T follicular helper cell (primary cell): ENCODE data around the gene ADAMTS2.

Experiments
- DNase-seq: peaks from one replicate; pipeline ENCODE4 v3.0.0-alpha.2; 2020; ENCODE audit warnings: low read depth

ADAMTS2 gene

DNA sequence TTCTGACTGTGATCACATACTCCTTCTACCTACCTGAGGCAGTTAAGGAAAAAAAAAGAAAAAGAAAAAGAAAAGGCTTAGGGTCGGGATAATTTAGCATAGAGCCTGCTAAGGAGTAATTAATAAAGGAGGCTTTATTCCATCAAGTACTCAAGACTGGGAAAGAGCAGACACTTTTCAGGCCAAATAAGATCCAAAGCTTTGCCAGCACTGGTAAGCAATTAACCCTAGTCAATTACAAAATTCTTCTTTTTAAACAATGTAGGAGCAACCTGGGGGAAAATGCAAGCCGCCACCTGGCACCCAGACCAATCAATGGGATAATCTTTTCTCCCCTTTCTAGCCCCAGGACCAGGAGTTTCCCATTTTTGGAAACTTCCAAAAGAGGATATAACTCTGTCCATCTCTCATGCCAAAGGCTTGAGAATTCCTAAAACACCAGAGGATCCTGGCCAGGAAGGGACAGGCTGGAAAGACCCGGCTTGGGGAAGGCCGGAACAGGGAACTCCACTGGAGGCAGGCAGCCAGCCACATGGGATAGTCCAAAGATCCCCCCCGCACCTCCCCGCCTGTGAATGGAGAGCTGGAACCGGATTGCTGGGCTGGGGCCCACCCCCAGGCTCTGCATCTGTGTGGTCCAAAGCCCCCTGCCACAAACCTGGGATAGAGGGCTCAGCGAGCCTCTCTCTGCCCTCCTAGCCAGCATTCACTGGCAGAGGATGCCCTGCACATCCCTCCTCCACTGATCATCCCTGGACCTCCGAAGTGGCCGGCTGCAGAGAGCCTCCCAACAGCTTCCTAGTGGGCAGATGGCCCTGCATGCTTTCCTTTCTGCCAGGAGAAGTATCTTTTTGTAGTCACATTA lies 167.3 kb downstream of the ADAMTS2 start:
- no peak for DNase-seq

DNA sequence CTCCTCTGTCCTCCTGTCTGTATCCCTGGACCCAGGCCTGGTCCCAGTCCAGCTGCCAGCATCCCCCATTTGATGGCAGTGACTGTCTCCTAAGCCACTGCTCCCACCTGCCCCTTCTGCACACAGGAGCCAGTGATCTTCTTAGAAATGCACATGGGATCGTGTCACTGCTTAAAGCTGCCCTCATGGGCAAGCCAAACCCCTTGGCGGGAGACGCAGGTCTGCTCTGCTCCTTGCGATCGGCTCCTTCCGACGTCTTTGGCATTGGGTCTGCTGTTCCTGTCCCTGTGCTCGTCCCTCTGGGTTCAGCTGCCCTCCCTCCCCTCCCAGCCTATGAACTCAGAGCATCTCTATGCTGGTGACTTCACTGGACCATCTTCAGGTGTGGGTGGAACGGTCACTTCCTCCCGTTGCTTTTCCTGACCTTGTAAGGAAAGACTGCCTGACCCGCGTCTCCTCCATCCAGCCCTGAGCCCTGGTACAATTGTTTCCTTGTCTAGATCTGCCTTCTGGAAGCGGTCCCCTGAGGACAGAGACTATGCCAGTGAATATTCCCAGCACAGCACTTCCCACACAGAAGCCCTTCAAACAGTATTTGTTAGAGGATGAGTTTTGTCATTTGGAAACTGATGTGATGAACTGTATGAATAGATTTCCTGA lies 168.6 kb downstream of the ADAMTS2 start:
- no peak for DNase-seq

DNA sequence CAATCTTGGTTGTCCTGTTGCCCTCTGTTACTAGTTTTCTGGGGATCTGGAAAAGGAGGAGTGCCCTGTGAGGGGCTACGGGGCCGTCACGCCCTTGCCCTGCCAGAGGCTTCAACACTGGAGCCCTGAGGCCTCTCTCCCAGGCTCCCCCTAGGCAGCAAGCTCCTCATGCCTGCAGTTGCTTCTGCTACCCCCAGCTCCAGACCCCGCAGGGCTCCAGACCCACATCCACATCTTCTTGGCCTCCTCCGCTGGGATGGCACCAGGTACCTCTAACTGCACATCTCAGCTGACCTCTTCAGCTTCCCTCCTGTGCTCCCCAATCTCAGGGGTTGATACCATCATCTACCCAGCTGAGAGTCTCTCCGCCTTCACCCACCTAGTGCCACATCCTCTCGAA lies 169.1 kb downstream of the ADAMTS2 start:
- DNase-seq, result no peak

DNA sequence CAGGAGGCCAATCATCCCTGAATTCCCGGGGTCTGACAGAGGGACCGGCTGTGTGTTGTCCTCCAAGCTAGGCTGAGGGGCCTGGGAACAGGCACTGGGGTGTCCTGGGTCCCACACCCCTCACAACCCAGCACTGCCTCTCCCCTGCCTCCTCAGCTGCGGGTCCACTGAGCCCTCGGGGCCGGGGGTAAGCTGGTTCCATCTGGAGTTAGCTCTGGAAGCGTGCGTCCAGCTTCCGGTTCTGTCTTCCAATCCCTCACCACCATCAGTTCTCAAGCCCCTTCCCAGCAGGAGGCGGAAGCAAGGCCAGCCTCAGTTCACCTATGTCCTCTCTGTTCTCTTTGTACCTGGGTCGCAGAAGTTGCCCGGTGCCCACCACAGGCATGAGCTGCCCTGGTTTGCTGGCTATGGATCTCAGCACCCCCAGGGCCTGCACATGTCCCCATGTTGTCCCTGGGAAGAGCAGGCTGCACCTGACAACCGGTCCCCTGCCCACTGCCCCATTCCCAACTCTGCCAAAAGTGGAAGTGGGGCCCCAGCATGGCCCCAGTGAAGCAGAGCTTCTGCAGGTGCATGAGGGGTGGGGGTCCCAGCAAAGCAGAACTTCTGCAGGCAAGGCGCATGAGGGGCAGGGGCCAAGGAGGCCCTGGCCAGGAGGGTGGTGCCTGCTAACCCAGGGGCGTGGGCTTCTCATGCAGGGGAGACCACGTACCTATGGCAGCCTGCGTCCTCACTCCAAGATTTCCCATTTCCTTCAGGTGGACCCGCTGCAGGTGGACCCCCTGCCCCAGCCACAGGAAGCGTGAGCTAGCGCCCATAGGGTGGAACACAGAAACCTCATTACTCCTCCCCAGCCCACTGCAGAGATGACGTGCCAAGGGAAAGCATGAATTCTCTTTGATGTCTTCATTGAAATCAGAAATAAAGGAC lies 173.2 kb downstream of the ADAMTS2 start:
- no peak for DNase-seq

DNA sequence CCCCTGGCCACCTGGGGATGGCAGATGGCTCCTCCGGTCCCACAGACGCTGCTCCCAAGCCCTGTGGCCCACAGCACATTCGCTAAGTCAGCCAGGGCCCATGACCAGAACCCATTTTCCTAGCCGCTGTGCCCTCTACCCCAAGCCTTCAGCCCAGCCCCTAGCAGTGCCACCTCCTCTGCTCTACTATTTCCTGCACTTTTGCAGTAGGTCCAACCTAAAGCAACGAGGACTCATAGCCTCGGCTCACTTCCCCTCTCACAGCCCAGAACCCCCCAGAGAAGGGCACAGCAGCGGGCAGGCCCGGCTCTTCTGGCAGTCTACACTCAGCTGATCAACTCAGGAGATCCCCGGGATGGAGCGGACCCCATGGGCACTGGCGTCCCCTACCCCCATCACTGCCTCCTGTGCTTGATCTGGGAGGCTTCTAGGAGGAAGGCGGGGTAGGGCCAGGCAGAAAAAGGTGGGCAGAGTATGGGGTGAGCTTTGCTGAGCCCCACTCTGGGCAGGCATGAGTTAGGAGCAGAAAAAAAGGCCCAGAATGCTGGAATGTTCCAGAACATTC lies 173.9 kb downstream of the ADAMTS2 start:
- DNase-seq, result no peak

DNA sequence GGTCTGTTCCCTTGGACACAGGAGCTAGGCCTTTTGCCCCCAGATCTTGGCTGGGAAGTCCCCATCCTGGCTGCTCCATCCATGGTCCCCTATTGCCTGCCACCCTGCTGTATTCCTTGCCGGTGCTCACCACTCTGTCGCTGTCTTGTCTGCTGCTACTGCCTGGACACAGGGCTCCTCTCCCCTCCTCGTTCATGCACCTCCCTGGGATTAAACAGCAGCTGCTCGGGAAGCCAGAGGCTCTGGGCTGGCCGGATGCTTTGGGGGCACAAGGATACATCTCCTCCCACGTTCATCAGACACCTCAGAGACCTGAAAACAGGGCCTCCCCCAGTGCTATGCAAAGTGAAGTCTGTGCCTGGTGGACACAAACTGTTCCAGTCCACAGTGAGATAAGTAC lies 174.7 kb downstream of the ADAMTS2 start:
- DNase-seq, result no peak

DNA sequence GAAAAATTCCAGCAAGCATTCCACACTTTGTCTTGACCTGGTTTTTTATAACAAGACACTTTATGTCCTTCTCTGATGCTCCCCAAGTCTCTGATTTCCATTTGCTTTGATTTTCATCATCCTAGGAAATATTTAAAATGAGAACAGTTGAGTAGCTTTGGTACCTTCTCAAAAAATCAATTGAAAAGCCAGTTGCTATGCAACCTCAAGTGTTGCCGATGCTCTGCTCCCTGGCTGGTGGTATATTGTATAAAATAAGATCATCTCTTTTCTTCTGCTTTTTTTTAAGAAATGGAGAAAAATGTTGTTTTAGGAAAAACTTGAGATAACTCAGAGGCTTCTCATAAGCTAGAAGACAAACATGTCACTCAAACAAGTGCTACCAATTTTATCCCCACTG lies 175.4 kb downstream of the ADAMTS2 start:
- no peak for DNase-seq

DNA sequence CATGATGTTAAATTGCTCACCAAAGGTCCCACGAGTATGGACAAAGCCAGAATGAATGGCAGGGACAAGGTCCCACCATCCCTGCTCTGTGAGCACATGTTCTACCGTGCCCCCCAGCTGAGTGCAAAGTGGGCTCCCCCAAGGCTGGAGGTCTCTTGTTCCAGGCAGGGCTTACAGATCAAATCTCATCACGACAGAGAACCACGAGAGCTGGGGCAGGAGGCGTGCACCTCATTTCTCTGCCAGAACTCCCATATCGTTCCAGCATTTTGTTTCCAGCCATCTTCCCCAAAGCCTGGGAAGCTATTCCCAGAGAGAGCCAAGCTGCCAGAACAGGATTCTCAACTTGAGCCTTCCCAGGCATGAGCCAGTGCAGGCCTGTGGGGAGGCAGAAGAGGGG lies 176.6 kb downstream of the ADAMTS2 start:
- no peak for DNase-seq

DNA sequence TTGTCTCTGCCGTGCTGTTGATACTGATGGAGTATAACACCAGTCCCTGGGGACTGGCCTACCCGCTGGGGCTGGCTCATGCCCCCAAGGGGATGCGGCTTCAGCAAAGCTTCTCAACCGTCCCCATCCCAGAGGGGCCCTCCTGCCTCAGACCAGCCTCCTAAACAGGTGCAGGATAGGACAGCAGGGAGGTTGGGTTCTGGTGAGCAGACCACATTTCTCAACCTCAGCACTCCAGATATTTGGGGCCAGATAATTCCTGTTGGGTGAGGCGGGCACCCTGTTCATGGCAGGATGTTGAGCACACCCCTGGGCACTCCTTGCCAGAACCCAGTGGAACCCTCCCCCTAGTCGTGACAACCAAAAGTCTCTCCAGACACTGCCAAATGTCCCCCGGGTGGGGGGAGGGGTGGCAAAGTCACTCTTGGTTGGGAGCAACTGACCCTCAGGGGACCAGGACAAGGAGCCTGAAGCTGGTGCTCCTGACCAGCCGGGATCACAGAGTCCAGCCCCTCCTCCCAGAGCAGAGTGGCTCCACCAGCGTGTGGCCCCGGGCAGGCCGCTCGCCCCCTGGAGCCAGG lies 177.3 kb downstream of the ADAMTS2 start:
- no peak for DNase-seq

DNA sequence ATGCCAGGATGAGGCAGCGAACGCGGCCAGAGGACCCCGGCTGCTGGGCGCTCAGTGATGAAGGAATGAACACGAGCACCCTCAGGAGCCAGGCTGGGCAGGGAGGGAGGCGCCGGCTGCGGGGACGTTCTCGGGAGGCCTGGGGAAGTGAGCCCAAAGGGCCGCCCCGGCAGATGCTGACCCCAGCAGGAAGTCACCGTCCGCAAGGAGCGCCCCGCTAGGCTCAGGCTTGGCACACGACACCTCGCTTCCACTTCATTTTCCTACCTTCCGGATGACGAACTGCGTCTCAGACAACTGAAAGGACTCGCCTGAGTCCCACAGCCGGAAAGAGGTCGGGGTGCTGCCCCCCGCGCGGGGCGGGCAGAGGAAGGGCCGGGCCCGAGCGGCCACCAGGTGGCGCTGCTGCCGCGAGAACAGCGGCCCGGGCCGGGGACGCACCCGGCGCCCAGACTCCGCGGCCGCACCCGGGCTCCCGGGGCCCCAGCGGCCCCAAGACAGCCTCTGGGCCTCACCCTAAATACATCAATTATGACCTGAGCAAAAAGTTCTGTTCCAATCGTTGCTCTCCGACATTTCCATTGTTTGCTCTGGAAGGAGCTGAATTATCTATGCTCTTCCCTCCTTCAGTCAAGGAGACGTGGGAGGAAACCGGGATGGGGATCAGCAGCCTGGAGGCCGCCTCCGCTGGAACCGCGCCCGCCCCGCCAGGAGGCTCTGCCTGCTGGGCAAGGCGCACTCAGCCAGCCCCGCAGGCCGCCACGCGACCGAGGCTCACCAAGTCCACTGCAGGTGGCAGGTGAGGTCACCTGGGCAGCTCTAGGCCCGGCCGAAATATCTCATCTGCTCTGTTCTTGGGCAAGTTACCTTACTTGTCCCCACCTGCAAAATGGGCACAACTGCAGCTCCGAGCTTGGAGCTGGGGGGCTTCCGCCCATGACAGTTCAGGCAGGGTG lies 178.1 kb downstream of the ADAMTS2 start:
- peak; percentile 31 for DNase-seq

DNA sequence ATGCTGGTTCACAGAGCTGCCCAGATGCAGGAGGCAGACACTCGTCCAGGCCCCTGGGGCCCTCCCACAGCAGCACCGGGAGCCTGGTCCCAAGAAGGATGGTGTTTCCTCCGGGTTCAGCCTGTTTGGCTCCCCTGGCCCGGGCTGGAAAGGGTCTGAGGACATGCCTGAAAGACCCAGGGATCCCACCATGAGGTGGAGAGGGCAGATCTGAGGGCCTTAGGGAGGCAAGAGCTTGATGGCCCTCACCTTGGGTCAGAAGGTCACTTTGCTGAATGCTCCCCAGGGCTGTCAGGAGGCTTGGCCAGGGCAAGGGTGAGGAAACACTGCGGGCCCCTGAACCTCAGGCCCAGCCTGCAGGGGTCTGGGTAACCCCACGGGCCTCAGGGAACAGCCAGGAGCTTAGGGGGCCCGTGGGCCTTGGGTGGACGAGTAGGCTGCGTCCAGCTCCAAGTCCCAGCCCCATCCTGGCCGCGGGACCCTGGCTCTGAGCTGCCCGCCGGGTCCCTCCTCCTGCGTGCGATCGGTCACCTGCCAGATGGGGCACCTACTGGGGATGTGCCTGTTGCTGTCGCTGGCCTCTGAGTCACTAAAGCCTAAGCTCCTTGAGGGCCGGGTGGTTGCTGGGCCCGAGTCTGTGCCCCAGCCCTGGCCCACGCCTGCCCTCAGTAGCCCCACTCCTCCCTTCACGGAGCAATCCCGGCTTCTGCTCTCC lies 178.9 kb downstream of the ADAMTS2 start:
- no peak for DNase-seq

DNA sequence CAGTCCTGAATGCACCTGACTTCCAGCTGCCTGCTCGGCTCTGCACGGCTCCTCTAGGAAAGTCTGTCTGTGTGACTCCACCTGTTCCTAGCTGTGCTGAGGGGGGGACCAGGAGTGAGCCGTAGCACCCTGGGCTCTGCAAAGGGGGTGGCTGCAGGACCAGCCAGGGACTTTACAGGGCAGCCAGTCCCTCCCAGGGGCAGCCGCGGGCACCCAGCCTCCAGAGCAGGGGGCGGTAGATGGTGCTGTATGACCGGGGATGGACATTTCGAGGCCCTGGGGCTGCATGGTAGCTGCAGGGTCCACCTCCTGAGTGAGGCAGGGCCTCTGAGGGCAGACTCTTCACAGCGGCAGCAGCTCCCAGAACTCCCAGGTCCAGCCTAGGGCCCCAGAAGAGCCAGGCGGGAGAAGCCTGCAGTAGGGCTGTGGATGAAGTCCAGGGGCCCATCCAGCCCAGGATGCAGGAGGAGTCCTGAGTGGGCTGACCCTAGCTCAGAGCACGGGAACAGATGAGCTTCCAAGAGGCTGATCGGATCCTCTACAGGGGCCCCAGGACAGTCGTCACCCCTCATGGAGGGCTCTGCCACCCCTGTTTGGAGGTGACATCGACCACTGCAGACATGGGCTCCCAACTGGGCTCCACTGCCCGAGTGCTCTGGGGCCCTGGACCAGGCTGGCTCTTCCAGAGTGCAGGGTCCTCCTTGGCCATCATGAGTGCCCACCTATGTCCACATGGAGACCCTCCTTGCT lies 179.7 kb downstream of the ADAMTS2 start:
- DNase-seq, result no peak

DNA sequence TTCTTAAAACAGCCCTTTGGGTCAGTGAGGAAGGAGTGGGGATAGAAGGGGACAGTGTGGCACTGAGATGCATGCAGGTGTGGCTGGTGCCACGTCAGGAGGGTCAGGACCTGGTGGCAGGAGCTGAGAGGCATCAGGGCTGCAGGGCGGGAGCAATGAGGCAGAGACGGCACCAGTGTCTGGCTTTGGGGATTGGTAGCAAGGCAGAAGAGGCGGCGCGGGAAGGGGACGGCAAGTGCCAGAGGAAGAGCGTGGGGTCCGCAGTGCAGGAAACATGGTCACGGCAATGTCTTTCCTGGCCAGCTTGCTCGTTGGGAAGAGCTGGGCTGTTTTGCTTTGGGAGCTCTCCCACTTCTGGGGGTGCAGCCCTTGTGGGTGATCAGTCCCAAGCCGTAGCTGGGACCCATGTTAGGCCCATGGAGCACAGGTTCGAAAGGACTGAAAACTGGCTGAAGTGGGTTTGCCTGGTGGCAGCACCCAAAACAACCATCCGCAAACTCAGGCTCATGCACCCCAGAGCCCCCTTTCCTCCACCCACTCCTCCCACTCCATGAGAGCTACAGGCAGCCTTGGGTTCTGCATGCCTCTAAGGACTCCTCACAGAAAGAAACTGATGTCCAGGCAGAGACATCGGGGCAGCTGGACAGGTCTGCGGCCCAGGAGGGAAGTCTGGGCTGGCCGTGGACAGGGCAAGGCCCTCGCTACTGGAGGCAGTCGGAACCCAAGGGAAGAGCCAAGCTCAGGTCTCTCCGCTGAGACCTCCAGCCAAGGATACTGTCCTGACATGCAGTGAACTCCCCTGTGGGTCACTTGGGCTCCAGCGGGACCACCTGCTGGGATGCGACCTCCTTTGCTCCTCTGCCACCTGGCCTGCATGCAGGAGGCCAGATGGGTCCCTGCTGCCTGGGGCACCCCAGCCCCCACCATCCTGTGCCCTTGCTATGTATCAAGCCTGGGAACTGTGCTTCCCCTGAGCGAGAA lies 180.6 kb downstream of the ADAMTS2 start:
- no peak for DNase-seq

DNA sequence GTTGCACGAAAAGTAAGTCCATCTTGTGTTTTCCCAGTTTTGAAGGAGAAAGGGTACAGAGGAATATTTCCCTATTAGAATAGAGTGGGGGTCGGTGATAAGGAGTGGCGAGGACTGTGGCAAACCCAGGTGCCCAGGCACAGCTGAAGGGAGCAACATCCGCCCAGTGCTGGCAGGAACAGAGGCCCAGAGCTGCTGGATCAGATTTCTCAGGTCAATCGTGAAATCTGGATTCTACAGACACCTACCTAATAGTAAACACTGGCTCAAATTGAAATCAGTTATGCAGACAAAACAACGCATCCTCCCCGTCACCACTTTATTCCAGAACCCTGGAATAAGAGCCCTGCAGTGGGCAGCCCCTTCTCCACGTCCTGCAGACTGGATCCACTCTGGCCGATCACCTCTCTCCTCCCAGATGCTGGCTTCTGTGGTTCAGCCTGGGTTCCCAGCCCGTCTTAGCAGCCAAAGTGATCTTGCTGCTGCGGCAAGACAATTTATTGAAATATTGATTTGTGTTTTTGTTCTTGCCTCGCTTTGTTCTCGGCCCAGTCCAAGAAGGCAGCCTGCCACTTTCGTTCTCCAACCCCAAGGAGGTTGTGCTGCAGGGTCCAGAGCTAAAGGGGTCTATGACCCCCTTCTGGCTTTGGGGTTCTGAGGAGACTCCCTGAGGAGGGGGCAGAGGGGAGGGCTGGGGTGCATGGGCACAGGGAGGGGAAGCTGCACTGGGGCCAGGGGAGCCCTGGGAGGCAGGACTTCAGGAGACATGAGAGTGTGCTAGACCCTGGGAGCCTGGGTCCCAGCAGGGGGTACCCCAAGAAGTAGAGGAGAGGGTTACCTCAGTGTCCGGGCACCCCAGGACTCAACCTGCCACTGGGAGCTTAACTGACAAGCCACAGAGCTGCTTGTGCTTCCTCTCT lies 181.8 kb downstream of the ADAMTS2 start:
- no peak for DNase-seq

DNA sequence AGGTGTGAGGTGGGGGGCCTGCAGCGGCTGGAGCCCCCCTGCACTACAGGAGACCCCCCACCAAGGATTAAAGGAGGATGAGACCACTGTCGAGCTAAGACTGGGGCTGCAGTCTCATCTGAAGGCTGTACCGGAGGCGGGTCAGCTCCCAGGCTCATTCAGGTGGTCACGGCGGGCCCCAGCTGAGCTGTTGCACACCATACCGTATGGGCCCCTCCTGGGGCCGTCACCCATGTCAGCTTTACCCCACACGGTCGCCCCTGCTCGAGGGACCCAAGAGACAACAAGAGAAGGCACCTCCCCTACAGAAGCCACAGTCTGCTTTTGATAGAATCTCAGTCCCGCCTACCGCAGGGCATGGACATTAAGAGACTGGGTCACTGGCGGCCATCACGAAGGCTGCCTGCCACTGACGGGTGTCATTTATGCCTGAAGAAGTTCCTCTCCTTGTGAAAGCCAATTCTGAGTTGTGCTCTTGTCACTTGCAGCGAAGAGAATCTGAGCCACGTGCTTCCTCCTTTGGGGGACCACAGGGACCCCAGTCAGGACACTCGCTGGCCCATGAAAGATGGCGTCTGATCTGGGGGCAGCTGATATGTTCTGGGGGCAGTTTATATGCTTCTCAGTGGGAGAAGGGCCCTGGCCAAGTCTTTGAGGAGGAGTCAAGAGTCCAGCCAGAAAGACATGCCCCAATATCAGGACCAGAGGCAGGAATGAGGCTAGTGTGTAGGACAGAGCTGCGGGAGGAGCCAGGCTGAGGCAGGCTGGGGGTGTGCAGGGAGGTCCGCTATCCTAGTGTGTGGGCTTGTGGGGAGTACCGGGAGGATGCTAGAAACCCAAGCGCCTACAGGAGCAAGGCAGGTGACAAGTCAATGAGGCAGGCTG lies 182.7 kb downstream of the ADAMTS2 start:
- no peak for DNase-seq

DNA sequence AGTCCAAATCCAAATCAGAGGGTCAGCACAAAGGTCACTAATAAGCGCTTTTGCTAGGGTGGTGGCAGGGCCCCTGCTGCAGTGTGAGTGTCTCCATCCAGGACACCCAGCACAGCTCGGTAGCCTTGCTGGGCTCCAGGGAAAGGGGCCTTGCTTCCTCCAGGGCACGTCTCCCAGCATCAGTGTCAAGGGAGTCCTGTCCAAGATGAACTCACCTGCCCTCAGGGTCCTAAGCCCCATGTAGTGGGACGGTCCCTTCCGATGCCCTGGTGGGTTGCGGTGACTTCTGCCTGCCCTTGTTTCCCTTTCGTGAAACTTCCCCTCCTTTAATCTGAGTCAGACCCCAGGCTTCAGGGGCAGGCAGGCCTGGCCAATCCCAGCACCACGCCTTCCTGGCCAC lies 183.4 kb downstream of the ADAMTS2 start:
- DNase-seq, result no peak
